Middle frontal gyrus (tissue), 1 donor: ENCODE measurements around the gene ACR.

ENCODE experiments used
- DNase-seq: peaks from one replicate; pipeline ENCODE4 v3.0.0-alpha.2; 2015; ENCODE audit warnings: low spot score; ENCODE audit errors: extremely low spot score

ACR gene

GRCh38 chr22:50717709-50718351 lies 20.2 kb upstream of the ACR start:
- DNase-seq = no peak

DNA sequence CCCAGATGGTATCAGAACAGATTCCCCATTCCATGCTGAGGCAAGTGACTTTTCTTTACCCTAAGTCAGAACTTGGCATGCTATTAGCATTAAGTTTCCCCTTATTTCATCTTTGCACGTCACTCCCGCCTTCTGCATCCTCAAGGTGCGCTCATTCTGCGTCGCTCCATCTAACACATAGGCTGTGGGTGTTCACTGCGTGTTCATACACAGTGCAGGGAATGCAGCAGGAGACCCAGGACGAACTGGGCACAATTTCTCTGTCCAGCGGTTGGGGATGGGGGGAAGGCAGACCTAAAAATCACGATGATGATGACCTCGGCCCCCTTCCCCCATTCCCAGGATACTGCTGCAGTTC lies 19.7 kb upstream of the ACR start:
- DNase-seq = no peak

DNA sequence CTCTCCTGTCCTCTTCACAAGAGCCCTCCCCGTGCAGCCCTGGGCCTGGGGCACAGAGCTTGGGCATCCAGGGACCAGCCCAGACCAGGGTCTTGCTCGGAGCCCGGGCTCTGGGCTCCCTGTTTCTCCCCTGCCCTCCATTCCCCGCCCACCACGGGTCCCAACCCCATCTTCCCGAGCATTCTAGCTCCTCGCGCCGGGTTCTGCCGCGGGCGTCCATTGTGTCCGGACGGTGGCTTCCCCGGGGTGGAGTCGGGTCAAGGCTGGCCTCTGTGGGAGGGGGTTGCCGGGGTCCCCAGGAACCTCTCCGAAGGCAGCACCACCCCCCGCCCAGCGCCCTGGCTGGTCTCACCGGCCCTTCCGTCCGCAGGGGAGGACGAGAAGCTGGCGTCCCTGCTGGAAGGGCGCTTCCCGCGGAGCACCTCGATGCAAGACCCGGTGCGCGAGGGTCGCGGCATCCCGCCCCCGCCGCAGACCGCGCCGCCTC lies 18.1 kb upstream of the ACR start:
- no peak for DNase-seq

- no peak for DNase-seq
Measured at GRCh38 chr22:50720301-50721256, 17.4 kb upstream of the ACR start.

DNA sequence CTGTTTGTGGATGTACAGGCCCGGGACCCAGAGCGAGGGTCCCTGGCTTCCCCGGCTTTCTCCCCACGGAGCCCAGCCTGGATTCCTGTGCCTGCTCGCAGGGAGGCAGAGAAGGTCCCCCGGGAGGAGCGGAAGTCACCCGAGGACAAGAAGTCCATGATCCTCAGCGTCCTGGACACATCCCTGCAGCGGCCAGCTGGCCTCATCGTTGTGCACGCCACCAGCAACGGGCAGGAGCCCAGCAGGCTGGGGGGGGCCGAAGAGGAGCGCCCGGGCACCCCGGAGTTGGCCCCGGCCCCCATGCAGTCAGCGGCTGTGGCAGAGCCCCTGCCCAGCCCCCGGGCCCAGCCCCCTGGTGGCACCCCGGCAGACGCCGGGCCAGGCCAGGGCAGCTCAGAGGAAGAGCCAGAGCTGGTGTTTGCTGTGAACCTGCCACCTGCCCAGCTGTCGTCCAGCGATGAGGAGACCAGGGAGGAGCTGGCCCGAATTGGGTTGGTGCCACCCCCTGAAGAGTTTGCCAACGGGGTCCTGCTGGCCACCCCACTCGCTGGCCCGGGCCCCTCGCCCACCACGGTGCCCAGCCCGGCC lies 16.7 kb upstream of the ACR start:
- DNase-seq = no peak

GRCh38 chr22:50722048-50722701 lies 15.8 kb upstream of the ACR start:
- DNase-seq = no peak

GRCh38 chr22:50722716-50723428 lies 15.1 kb upstream of the ACR start:
- DNase-seq = no peak

GRCh38 chr22:50723991-50724390 lies 14.0 kb upstream of the ACR start:
- no peak for DNase-seq

DNA sequence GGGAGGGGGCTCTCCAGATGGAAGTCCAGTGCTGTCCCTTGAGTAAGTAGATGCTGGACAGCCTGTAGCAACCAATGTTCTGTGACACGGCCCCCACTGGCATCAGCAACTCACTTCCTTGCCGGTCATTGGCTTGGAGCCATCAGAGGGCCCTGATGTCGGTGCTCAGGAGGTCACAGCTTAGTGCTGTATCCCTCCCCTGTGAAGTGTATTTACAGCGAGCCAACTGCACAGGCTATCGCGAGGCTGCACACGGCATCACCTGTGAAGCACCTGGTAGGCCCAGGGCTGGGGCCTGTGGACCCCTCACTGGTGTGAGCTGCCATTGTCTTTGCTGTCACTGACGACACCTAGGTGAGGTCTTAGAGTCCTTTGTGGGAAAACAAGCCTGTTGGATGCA lies 13.4 kb upstream of the ACR start:
- DNase-seq = no peak

GRCh38 chr22:50725597-50725996 lies 12.4 kb upstream of the ACR start:
- DNase-seq = no peak

GRCh38 chr22:50726643-50727340 lies 11.2 kb upstream of the ACR start:
- no peak for DNase-seq

DNA sequence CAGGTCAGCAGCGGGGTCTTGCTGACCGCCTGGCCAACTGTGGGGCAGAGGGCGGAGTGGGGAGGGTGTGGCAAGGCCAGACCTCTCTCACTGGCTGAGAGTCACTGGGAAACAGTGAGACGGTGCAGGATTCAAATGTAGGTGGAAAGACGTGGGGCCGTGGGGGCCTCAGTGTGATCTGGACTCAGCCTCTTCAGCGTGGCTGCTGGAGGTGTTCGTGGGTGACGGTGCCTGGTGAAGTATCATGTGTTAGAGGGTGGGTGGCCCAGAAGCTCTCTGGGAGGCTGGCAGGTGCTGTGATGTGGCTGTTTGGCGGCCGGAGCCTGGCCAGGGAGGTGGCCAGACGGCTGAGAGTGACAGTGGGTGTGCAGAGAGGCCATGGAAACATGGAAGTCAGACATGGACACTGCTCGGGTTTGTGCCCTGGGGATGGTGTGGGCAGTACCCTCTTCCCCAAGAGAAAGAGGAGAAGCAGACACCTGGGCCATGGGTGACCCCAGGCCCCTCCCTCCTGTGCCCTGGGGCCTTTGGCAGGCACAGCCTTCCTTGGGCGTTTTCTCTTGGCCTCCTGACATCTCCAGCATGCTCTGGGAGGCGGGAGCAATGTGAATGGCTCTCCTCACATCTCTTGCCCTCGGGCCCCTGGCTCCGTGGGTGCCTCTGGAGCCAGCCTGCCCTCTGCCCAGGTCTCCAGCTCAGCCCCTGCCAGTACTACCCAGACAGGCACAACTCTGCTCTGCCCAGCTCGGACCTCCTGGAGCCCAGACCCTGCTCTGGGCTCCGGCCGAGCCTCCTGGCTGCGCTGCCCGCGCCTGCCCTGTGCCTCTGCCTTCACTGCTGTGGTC lies 10.1 kb upstream of the ACR start:
- no peak for DNase-seq

DNA sequence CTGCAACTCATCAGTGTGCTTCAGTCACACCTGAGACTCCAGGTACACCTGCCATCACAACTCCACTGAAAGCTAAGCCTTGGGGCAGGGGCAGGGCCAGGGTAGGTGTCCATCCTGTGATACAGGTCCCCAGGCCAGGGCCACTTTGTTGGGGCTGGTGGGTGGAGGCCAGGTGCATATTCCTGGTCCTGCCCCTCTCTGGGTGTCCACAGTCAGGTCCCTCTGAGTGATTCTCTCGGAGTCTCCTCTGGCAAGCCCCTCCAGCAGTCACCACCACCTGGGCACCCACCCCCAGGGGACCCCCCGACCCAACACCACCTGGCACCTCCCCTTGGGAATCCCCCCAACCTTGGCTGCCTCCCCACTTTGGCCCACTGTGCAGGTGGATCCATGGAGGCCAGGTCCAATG lies 9.5 kb upstream of the ACR start:
- no peak for DNase-seq

- no peak for DNase-seq
Measured at GRCh38 chr22:50729391-50730012, 8.5 kb upstream of the ACR start.

GRCh38 chr22:50730013-50730891 lies 7.8 kb upstream of the ACR start:
- DNase-seq = no peak

DNA sequence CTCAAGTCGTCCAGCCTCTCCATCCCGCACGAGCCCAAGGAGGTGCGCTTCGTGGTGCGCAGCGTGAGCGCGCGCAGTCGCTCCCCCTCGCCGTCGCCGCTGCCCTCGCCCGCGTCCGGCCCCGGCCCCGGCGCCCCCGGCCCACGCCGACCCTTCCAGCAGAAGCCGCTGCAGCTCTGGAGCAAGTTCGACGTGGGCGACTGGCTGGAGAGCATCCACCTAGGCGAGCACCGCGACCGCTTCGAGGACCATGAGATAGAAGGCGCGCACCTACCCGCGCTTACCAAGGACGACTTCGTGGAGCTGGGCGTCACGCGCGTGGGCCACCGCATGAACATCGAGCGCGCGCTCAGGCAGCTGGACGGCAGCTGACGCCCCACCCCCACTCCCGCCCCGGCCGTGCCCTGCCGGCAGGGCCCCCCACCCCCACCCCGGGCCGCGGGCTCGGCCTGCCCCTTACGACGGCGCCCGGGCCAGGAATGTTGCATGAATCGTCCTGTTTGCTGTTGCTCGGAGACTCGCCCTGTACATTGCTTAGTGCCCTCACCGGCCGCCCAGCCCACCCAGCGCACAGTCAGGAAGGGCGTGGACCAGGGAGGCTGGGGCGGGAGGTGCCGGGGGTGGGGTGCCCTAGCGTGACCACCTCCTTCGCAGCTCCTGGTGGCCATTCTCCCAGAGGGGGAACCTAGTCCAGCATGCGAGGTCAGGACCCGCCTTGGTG lies 6.9 kb upstream of the ACR start:
- DNase-seq = no peak

- DNase-seq = no peak
Measured at GRCh38 chr22:50731811-50732624, 6.0 kb upstream of the ACR start.
